ENCODE results near the gene NPR2.

The NPR2 gene

GRCh38 chr9:35834260-35835215 is 43.1 kb downstream of the NPR2 start:
- DNase-seq (ENCODE audit: low read depth) = no peak
- TF ChIP-seq CTCF (IDR thresholded peaks at IDR 0.05; ENCODE audit: low read length, missing control alignments) = no peak

GRCh38 chr9:35835216-35835632 is 43.8 kb downstream of the NPR2 start:
- TF ChIP-seq CTCF (IDR thresholded peaks at IDR 0.05; ENCODE audit: low read length, missing control alignments) = peak; percentile 30
- DNase-seq (ENCODE audit: low read depth) = no peak

More at GRCh38 chr9:35834260-35835215, 43.1 kb downstream of the NPR2 start:
- no peak overlapping the region for H3K4me3 ChIP-seq (replicated peaks; ENCODE audit: low read depth, low read length)

GRCh38 chr9:35835766-35836165 is 44.4 kb downstream of the NPR2 start:
- H3K4me3 ChIP-seq (replicated peaks; ENCODE audit: low read depth, low read length) = no peak overlapping the region
- no peak for DNase-seq (ENCODE audit: low read depth)
- no peak for TF ChIP-seq CTCF (IDR thresholded peaks at IDR 0.05; ENCODE audit: low read length, missing control alignments)

More at GRCh38 chr9:35835216-35835632, 43.8 kb downstream of the NPR2 start:
- no peak overlapping the region for H3K4me3 ChIP-seq (replicated peaks; ENCODE audit: low read depth, low read length)

- DNase-seq (ENCODE audit: low read depth) = no peak
- no peak for TF ChIP-seq CTCF (IDR thresholded peaks at IDR 0.05; ENCODE audit: low read length, missing control alignments)
- no peak overlapping the region for H3K4me3 ChIP-seq (replicated peaks; ENCODE audit: low read depth, low read length)
These were observed 45.2 kb downstream of the NPR2 start for GRCh38 chr9:35836595-35836994.

- no peak overlapping the region for H3K4me3 ChIP-seq (replicated peaks; ENCODE audit: low read depth, low read length)
- no peak for DNase-seq (ENCODE audit: low read depth)
These were observed 48.5 kb downstream of the NPR2 start for GRCh38 chr9:35839926-35840325.

GRCh38 chr9:35840881-35841644 is 49.7 kb downstream of the NPR2 start:
- TF ChIP-seq CTCF (IDR thresholded peaks at IDR 0.05; ENCODE audit: low read length, missing control alignments) = no peak
- no peak overlapping the region for H3K4me3 ChIP-seq (replicated peaks; ENCODE audit: low read depth, low read length)
- no peak for DNase-seq (ENCODE audit: low read depth)

More at GRCh38 chr9:35839926-35840325, 48.5 kb downstream of the NPR2 start:
- no peak for TF ChIP-seq CTCF (IDR thresholded peaks at IDR 0.05; ENCODE audit: low read length, missing control alignments)

Measured in fibroblast of pulmonary artery (primary cell).